ENCODE results near the gene BMP6. TPM values are rescaled to one million over a fixed set of nuclear protein-coding genes. Genes with fewer than 3 reads are reported as not detected.

The BMP6 gene
- total RNA-seq, 1 donor from 2014 or later: not detected

GRCh38 chr6:7859591-7859990, 133.7 kb downstream of the BMP6 start:
- Mint-ChIP-seq H3K4me1 (ENCODE audit: unreplicated experiment) (no peaks in the 10 kb centered on the region), H3K27me3 (ENCODE audit: unreplicated experiment) (no peaks in the 10 kb centered on the region), H3K36me3 (ENCODE audit: unreplicated experiment) (no peaks in the 10 kb centered on the region), H3K9me3 (ENCODE audit: unreplicated experiment) (no peaks in the 10 kb centered on the region), H3K27ac (ENCODE audit: unreplicated experiment) (no peak overlapping the region), H3K4me3 (ENCODE audit: unreplicated experiment) (no peak overlapping the region)
- DNase-seq (ENCODE audit: extremely low spot score, unreplicated experiment): no peak
- no peak for TF ChIP-seq CTCF (IDR thresholded peaks at IDR 0.05)

- Mint-ChIP-seq H3K4me3 (ENCODE audit: unreplicated experiment) (no peak overlapping the region), H3K4me1 (ENCODE audit: unreplicated experiment) (no peaks in the 10 kb centered on the region), H3K27me3 (ENCODE audit: unreplicated experiment) (no peaks in the 10 kb centered on the region), H3K9me3 (ENCODE audit: unreplicated experiment) (no peaks in the 10 kb centered on the region), H3K36me3 (ENCODE audit: unreplicated experiment) (no peaks in the 10 kb centered on the region), H3K27ac (ENCODE audit: unreplicated experiment) (no peak overlapping the region)
- no peak for TF ChIP-seq CTCF (IDR thresholded peaks at IDR 0.05)
- DNase-seq (ENCODE audit: extremely low spot score, unreplicated experiment): no peak
These were observed 139.9 kb downstream of the BMP6 start for GRCh38 chr6:7865781-7866180.

- H3K4me3 Mint-ChIP-seq (ENCODE audit: unreplicated experiment): no peak overlapping the region
- no peaks in the 10 kb centered on the region for H3K4me1 Mint-ChIP-seq (ENCODE audit: unreplicated experiment)
- no peaks in the 10 kb centered on the region for H3K9me3 Mint-ChIP-seq (ENCODE audit: unreplicated experiment)
- no peak for TF ChIP-seq CTCF (IDR thresholded peaks at IDR 0.05)
- H3K27me3 Mint-ChIP-seq (ENCODE audit: unreplicated experiment): no peaks in the 10 kb centered on the region
- no peak for DNase-seq (ENCODE audit: extremely low spot score, unreplicated experiment)
- H3K27ac Mint-ChIP-seq (ENCODE audit: unreplicated experiment): no peak overlapping the region
- no peaks in the 10 kb centered on the region for H3K36me3 Mint-ChIP-seq (ENCODE audit: unreplicated experiment)
These were observed 140.6 kb downstream of the BMP6 start for GRCh38 chr6:7866526-7866925.

GRCh38 chr6:7868926-7869325, 143.0 kb downstream of the BMP6 start:
- no peaks in the 10 kb centered on the region for H3K36me3 Mint-ChIP-seq (ENCODE audit: unreplicated experiment)
- H3K4me3 Mint-ChIP-seq (ENCODE audit: unreplicated experiment): no peak overlapping the region
- no peak overlapping the region for H3K27ac Mint-ChIP-seq (ENCODE audit: unreplicated experiment)
- H3K27me3 Mint-ChIP-seq (ENCODE audit: unreplicated experiment): no peaks in the 10 kb centered on the region
- no peaks in the 10 kb centered on the region for H3K4me1 Mint-ChIP-seq (ENCODE audit: unreplicated experiment)
- TF ChIP-seq CTCF (IDR thresholded peaks at IDR 0.05): no peak
- no peak for DNase-seq (ENCODE audit: extremely low spot score, unreplicated experiment)
- H3K9me3 Mint-ChIP-seq (ENCODE audit: unreplicated experiment): no peaks in the 10 kb centered on the region

- DNase-seq (ENCODE audit: extremely low spot score, unreplicated experiment): no peak
- Mint-ChIP-seq H3K9me3 (ENCODE audit: unreplicated experiment) (no peaks in the 10 kb centered on the region), H3K36me3 (ENCODE audit: unreplicated experiment) (peaks cover 18% of the 10 kb centered on the region), H3K4me1 (ENCODE audit: unreplicated experiment) (no peaks in the 10 kb centered on the region), H3K4me3 (ENCODE audit: unreplicated experiment) (no peak overlapping the region), H3K27me3 (ENCODE audit: unreplicated experiment) (no peaks in the 10 kb centered on the region), H3K27ac (ENCODE audit: unreplicated experiment) (no peak overlapping the region)
- TF ChIP-seq CTCF (IDR thresholded peaks at IDR 0.05): no peak
These were observed 152.6 kb downstream of the BMP6 start for GRCh38 chr6:7878401-7878964.
